NCI-H2227 (cell line): ENCODE measurements around the gene TWSG1.

ENCODE experiments used
- DNase-seq: peaks from one replicate; lab custom pipeline; 2025; ENCODE audit not compliant: unreplicated experiment; lab: John Stamatoyannopoulos, UW

Gene TWSG1

DNA sequence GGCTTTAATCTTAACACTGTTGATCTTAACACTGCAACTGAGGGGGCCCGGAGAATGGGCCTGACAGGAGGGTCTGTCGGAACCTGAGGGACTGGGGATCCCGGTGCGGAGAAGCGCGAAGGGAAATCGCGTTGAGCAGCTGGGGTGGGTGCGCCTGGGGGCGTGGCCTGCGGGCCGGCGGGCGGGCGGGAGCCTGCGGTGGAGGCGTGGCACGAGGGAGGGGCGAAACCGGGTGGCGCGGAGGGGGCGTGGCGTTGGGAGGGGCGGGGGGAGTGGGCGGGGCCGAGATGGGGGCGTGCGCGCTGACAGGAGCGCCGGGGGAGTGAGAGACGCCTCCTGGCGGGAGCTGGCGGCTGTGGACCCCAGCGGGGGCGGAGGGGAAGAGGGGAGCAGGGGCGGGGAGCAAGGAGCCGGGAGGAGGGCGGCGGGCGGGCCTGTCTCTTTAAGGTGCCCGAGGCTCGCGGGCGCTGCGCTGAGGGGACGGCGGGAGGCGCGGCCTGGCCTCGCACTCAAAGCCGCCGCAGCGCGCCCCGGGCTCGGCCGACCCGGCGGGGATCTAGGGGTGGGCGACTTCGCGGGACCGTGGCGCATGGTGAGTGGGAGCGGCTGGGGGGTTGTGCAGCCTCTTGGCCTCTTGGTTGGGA lies at the start of gene TWSG1:
Gene TWSG1 (plus strand): TSS at position 445 of the 644 bp plus-strand sequence. CDS start 2,457 bp downstream, outside the sequence.
- DNase-seq = peak; percentile 96

GRCh38 chr18:9285604-9286003 lies 49.0 kb upstream of the TWSG1 start:
- no peak for DNase-seq

DNA sequence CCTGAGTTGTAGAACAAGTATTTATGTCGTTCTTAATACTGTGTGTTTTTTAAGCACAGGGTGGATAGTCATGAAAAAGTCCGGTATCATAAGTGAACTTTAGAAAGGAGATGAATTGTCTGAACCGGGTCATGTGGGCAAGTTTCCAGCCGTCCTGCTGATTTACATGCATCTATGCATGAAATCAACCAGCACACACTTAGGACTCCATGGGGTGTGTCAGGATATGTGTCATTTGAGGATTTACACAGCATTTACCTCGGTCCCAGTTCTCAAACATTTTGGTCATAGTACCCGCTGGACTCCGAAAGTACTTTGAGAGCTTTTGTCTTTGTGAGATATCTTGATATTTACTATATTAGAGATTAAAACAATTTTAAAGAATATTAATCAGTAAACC lies 47.5 kb upstream of the TWSG1 start:
- no peak for DNase-seq

GRCh38 chr18:9289698-9290097 lies 44.9 kb upstream of the TWSG1 start:
- DNase-seq = no peak

DNA sequence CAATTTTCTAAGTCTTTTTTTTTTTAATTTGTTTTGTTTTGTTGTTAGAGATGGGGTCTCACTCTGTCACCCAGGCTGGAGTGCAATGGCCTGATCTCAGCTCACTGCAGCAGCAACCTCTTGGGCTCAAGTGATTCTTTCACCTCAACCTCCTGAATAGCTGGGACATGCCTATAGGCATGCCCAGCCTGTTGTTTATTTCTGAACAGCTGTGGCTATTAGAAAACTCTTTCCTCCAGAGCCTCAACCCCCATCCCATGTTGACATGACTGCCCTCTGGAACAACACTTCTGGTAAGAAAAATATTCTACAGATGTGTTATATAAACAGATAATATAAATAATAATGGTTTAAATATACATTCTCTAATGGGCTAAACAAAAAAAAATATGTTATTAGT lies 44.4 kb upstream of the TWSG1 start:
- no peak for DNase-seq

DNA sequence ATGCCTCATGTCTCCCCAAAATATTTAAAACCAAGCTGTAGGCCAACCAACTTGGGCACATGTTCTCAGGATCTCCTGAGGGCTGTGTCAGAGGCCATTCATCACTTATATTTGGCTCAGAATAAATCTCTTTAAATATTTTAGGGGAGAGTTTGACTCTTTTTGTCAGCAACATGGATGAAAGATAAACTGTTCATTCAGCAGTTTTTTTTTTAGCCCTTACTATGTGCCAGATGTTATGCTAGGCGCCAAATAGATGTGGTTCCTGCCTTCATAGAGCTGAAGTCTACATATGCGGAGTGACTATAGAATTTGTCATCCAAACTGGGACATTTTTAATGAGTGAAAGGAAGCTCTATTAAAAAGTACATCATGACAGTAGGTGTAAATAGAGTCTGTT lies 42.5 kb upstream of the TWSG1 start:
- DNase-seq = no peak

DNA sequence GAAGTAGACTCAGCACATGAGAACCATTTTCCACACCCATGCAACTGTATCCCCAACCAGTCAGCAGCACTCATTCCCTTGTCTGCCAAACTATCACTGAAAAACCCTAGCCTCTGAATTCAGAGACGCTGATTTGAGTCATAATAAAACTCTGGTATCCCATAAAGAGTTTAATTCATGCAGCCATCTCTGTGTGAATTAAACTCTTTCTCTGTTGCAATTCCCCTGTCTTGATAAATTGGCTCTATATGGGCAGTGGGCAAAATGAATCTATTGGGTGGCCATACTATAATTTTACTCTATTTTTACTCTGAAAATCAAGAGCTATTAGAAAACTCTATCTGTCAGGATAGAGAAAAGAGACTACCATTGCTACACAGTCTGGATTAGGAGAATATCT lies 40.6 kb upstream of the TWSG1 start:
- DNase-seq = no peak

DNA sequence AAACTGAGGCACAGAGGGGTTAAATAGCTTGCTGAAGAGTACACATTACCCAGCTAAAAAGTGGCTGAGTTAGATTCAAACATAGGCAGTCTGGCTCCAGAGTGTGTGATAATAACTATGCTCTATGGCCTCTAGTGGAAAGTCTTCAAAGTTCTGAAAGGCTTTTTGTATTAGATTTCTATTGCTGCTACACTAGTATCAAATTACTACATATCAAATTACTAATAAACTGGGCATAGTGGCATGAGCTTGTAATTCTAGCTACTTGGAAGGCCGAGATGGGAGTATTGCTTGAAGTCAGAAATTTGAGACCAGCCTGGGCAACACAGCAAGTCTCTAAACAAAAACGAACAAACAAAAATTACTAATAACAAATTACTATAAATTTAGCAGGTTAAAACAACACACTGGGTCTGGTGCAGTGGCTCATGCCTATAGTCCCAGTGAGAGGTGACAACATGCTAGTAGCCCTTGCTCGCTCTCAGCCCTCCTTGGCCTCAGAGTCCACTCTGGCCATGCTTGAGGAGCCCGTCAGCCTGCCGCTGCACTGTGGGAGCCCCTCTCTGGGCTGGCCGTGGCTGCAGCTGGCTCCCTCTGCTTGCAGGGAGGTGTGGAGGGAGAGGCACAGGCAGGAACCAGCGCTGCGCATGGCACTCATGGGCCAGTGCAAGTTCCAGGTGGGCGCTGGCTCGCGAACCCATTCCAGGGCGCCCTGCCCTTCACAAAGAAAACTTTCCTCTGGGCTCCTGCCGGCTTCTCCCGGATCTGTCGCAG lies 38.2 kb upstream of the TWSG1 start:
- DNase-seq = no peak

DNA sequence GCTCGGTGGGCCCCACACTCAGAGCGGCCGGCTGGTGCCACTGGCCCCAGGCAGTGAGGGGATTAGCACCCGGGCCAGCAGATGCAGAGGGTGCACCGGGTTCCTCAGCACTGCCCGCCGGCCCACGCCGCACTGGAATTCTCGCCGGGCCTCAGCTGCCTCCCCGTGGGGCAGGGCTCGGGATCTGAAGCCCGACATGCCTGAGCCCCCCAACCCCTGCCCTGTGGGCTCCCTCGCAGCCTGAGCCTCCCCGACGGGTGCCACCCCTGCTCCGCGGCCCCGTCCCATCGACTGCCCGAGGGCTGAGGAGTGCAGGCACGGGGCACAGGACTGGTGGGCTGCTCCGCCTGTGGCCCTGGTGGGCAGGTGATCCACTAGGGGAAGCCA lies 37.6 kb upstream of the TWSG1 start:
- no peak for DNase-seq

- DNase-seq = no peak
Observed at GRCh38 chr18:9304388-9305070, 30.0 kb upstream of the TWSG1 start.

- DNase-seq = no peak
Observed at GRCh38 chr18:9319333-9319732, 15.2 kb upstream of the TWSG1 start.

DNA sequence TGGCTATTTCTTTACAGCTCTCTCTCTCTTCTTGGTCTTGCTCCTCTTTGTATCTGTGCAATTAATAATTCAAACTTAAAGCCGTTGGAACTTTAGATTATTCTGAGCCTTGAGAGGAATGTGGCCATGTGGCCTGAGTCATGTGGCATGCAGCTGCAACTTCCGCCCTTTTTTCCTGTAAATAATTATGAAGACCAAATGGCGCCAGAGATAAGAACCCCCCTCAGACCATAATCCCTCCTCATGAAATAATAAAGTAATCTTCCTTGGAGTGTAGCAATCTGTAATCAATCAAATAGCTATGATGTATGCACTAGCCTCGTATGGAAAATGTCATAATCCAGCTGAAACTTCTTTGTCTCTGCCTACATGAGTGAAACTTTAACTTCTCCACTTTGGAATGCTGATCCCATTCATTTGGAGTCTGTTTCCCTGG lies 13.5 kb upstream of the TWSG1 start:
- no peak for DNase-seq

GRCh38 chr18:9321736-9322135 lies 12.8 kb upstream of the TWSG1 start:
- no peak for DNase-seq

GRCh38 chr18:9322744-9323143 lies 11.8 kb upstream of the TWSG1 start:
- DNase-seq = no peak

DNA sequence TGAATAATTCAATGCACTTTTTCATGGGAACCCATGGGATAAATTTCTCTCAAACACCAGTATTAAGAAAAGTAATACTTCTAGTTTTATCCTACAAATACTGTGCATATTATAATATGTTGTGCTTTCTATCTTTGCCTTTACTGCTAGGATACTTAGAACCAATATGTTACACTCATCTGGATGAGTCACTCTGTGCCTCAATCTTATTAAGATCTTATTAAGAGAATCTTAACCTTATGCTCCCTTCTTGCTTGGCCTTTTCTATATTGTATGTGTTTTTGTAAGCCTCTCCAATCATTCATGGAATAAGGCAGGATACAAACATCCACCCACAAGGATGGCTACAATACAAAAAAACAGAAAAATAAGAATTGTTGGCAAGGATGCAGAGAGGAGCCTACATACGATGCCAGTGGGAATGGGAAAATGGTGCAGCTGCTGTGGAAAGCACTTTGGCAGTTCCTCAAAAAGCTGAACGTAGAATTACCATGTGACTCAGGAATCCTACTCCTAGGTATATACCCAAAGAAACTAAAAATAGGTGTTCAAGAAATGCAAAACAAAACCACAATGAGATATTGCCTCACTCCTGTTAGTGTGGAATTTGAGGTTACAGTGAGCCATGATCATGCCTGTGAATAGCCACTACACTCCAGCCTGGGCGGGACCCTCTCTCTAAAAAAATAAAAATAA lies 10.7 kb upstream of the TWSG1 start:
- DNase-seq = no peak

DNA sequence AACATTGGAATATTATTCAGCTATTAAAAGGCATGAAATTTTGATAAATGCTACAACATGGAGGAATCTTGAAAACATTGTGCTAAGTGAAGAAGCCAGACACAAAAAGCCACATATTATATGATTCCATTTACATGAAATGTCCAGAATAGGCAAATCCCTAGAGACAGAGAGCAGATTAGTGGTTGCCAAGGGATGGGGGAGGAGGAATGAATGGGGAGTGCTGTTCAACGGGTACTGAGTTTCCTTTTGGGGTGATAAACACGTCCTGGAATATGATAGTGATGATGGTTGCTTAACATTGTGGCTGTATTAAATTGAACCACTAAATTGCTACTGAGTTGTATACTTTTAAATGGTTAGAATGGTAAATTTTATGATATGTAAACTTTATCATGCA lies 8.9 kb upstream of the TWSG1 start:
- no peak for DNase-seq

- DNase-seq = no peak
Observed at GRCh38 chr18:9328776-9329175, 5.8 kb upstream of the TWSG1 start.

GRCh38 chr18:9329471-9329870 lies 5.1 kb upstream of the TWSG1 start:
- no peak for DNase-seq

GRCh38 chr18:9330419-9330818 lies 4.2 kb upstream of the TWSG1 start:
- no peak for DNase-seq

GRCh38 chr18:9333441-9334328 lies 888 bp upstream of the TWSG1 start:
- peak; percentile 89 for DNase-seq
